Measurements from ENCODE around the gene FOXA3. TPM values are rescaled to one million over a fixed set of nuclear protein-coding genes. Genes with fewer than 3 reads are reported as not detected.

FOXA3 gene
- total and polyA plus RNA-seq, 9 donors, result 0.04 to 0.26 TPM; not detected in 7

DNA sequence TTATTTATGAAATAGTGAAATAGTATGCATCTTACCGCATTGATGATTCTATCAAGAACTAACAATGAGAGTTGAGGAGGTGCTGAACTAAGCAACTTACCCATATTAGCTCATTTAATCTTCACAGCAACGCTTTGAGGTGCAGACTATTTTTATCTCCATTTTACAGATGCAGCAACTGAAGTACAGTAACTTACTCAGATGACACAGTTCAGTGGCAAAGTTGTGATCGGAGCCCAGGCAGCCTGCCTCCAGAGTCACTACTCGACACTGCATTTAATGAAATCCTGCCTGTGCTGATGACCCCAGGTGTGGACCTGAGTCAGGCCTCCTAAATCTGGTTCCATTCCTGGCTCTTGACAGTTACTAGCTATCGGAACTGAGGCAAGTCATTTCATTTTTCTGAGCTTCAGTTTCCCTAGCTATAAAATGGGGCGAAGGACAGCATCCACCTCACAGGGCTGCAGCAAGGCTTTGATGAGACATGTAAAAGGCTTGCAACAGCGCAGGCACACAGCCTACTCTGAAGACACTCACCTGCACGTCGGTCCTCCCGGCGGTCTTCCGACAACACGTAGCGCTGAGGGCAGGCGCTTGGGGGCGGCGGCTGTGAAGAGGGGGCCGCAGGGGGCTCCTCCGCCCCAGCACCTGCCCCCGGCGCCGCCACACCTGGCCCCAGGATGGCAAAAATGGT lies 36.8 kb downstream of the FOXA3 start:
- H3K27ac ChIP-seq, result peak overlapping the region in 1 of 2 donors; percentile 35
- WGBS, 3 donors, result 42% methylated on average over 22 of the region's 22 CpGs
- intact Hi-C loops (cut with DNase I), result no loop called here

DNA sequence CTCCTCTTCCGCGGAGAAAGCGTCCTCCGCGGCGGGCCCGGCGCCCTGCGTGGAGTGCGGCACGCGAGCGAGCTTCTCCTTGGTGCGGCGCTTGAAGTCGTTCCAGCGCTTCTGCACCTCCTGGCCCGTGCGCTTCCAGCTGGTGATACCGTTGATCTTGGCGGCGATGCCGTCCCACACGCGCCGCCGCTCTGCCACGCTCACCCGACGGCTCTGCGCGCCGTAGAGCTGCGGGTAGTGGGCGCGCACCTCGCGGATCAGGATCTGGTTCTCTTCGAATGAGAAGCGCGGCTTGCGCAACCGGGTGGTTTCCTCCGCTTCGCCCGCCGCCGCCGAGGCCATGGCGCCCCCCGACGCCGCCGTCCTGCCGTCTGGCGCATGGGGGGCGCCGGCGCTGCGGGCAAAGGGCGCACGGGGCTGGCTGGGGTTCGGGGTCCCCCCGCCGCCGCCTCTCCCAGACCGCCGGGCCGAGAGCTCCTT lies 37.3 kb downstream of the FOXA3 start:
- DNase-seq, result peak; percentile 40 to 71 (median 61)
- 3 to 11% (median 4%) methylated on average over 23 to 69 of the region's 69 CpGs for WGBS, 3 donors
- peaks cover 5% of the 10 kb centered on the region for H3K4me1 ChIP-seq (ENCODE audit: insufficient read depth)
- peak overlapping the region; percentile 62 for H3K4me3 ChIP-seq
- H3K9me3 ChIP-seq, result no peaks in the 10 kb centered on the region
- intact Hi-C loops (cut with DNase I), result no loop called here
- H3K27ac ChIP-seq, result peak overlapping the region in 1 of 2 donors; percentile 35
- H3K27me3 ChIP-seq, result no peaks in the 10 kb centered on the region
- no peaks in the 10 kb centered on the region for H3K36me3 ChIP-seq
- TF ChIP-seq EP300 (IDR thresholded peaks at IDR 0.05) (no peak), POLR2A (IDR thresholded peaks at IDR 0.05) (no peak)
- TF ChIP-seq, protein P1, sequence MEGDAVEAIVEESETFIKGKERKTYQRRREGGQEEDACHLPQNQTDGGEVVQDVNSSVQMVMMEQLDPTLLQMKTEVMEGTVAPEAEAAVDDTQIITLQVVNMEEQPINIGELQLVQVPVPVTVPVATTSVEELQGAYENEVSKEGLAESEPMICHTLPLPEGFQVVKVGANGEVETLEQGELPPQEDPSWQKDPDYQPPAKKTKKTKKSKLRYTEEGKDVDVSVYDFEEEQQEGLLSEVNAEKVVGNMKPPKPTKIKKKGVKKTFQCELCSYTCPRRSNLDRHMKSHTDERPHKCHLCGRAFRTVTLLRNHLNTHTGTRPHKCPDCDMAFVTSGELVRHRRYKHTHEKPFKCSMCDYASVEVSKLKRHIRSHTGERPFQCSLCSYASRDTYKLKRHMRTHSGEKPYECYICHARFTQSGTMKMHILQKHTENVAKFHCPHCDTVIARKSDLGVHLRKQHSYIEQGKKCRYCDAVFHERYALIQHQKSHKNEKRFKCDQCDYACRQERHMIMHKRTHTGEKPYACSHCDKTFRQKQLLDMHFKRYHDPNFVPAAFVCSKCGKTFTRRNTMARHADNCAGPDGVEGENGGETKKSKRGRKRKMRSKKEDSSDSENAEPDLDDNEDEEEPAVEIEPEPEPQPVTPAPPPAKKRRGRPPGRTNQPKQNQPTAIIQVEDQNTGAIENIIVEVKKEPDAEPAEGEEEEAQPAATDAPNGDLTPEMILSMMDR (IDR thresholded peaks at IDR 0.05), result no peak

More for the DNA sequence above, 36.8 kb downstream of the FOXA3 start:
- peaks cover 5% of the 10 kb centered on the region for H3K4me1 ChIP-seq (ENCODE audit: insufficient read depth)
- no peaks in the 10 kb centered on the region for H3K9me3 ChIP-seq
- no peak for DNase-seq
- peak overlapping the region; percentile 62 for H3K4me3 ChIP-seq
- no peaks in the 10 kb centered on the region for H3K27me3 ChIP-seq
- TF ChIP-seq, protein P1 (IDR thresholded peaks at IDR 0.05), result no peak
- TF ChIP-seq EP300 (IDR thresholded peaks at IDR 0.05), result no peak
- no peak for TF ChIP-seq POLR2A (IDR thresholded peaks at IDR 0.05)
- H3K36me3 ChIP-seq, result no peaks in the 10 kb centered on the region

DNA sequence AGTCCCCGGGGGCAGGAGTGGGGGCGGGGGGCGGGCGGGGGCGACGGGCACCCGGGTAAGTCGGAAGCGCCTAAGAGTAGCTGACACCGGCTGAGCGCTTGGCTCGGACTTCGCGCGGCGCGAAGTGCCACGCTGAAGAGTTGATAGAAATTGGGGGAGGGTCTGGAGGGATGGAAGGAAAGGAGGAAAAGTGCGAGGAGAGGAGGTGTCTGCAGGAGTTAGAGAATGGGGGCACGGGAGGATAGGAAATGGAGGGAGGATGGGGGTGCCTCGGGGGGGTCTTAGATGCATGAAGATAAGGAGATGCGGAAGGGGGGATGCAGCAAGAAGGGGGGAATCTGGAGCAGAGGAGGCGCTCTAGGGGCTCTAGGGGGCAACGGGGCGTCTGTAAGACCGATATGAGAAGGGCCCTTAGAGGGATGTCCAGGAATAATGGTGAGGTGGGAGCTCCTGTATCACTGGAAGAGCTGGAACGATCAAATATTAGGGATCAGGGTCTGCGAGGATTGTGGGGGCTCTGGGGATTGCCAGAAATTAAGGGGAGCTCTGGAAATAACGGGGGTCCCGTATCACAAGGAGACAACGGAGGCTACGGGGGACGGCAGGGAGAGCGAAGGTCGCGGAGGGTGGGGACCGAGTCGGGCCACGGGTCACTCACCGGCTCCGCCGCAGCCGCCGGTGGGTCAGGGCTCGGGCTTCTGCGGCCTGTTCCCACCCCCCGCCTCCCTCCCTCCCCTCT lies 38.0 kb downstream of the FOXA3 start, which contains the start of gene MYPOP:
MYPOP (minus strand) TSS at position 702 of the 739 bp plus-strand sequence. CDS start 840 bp downstream, outside the sequence.
- intact Hi-C loops (cut with DNase I), result no loop called here
- TF ChIP-seq, protein P1 (IDR thresholded peaks at IDR 0.05), result no peak
- Histone ChIP-seq H3K4me1 (ENCODE audit: insufficient read depth) (peaks cover 5% of the 10 kb centered on the region), H3K36me3 (no peaks in the 10 kb centered on the region), H3K4me3 (peak within 1 kb of the TSS; percentile 62), H3K9me3 (no peaks in the 10 kb centered on the region), H3K27ac (peak within 1 kb of the TSS in 1 of 2 donors; percentile 56), H3K27me3 (no peaks in the 10 kb centered on the region)
- 1 to 2% (median 1%) methylated on average over 45 to 47 of the region's 47 CpGs for WGBS, 3 donors
- peak in 3 of 5 donors; percentile 36 to 43 (median 38) for DNase-seq

DNA sequence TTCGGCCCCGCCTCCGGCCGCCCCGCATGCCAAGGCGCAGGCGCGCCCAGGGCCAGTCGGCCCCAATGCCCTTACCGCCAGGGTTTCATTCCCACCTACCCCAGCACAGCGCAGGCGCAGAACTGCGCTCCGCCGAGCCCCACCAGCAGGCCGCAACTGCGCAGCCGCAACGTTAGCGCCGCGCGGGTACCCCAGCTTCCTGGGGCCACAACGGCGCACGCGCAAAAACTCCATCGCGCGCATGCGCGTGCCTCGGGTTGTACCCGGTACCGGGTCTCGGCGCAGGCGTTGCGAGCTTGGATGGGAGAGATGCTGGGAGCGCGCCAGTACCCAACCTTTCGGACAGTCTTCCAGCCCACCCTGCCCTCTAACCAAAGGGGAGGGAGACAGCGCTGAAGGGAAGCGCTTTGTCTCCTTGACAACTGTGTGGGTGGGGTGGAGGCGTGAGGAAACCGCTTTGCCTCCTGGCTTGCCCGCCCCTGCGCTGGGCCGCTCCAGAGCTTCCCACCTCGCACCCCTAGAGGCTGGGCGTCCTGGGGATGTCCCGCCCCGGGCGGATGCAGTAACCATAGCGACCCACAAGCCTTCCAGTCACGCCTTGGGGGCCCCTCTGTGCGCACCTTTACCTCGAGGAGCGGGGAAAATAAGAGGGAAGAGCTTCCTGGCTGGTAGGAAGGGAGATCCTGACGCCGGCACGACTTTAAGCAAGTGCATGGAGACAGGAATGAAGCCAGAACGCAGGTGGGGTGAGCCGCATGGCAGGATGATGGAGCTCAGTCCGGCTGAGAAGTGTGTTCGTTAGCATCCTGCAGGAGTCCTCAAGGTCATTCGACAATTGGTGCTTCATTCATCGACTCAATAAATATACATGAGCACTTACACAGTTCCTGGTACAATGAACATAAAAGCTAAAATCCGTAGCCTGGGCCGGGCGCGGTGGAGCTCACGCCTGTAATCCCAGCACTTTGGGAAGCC lies 38.8 kb downstream of the FOXA3 start:
- 1 to 4% (median 2%) methylated on average over 47 to 73 of the region's 73 CpGs for WGBS, 3 donors

More for the DNA sequence above, 38.8 kb downstream of the FOXA3 start:
- Histone ChIP-seq H3K27me3 (no peaks in the 10 kb centered on the region), H3K36me3 (no peaks in the 10 kb centered on the region), H3K9me3 (no peaks in the 10 kb centered on the region), H3K27ac (peak overlapping the region in 1 of 2 donors; percentile 56), H3K4me3 (peak overlapping the region; percentile 62), H3K4me1 (ENCODE audit: insufficient read depth) (peaks cover 5% of the 10 kb centered on the region)
- DNase-seq, result peak; percentile 98 to 100 (median 99)
- no peak for TF ChIP-seq EP300 (IDR thresholded peaks at IDR 0.05)
- peak; percentile 46 for TF ChIP-seq POLR2A (IDR thresholded peaks at IDR 0.05)
- TF ChIP-seq, protein P1 (IDR thresholded peaks at IDR 0.05), result no peak
- intact Hi-C loops (cut with DNase I), result no loop called here
